MM.1S (cell line): ENCODE results near the gene TMPRSS6.

Source experiments
- DNase-seq: peaks from one replicate; pipeline ENCODE4 v3.0.0-alpha.2; 2015
- H2AFZ ChIP-seq: fragments of 300-600 bp; sonication (generic); 2 replicates; pipeline ENCODE4 v1.6.0; 2016; ENCODE audit warnings: antibody characterized with exemption, low read length
- H3F3A ChIP-seq: fragments of 300-600 bp; sonication (generic); 2 replicates; pipeline ENCODE4 v1.6.1; 2016; ENCODE audit warnings: mild to moderate bottlenecking, antibody characterized with exemption, low read length, moderate library complexity, mixed read lengths; ENCODE audit not compliant: insufficient read depth
- H3K27ac ChIP-seq: fragments of 300-600 bp; sonication (generic); 2 replicates; pipeline ENCODE4 v1.5.1; 2016; ENCODE audit warnings: mild to moderate bottlenecking, low read length
- H3K27me3 ChIP-seq: fragments of 300-600 bp; sonication (generic); replicated peaks from 2 replicates; pipeline ENCODE4 v1.6.0; 2016; ENCODE audit warnings: low read length; ENCODE audit not compliant: insufficient read depth
- H3K36me3 ChIP-seq: fragments of 300-600 bp; sonication (generic); replicated peaks from 2 replicates; pipeline ENCODE4 v1.6.1; 2016; ENCODE audit warnings: mild to moderate bottlenecking, low read length, mixed read lengths; ENCODE audit not compliant: insufficient read depth
- H3K4me1 ChIP-seq: fragments of 300-600 bp; sonication (generic); 2 replicates; pipeline ENCODE4 v1.6.1; 2016; ENCODE audit warnings: low read length, mixed read lengths
- H3K4me2 ChIP-seq: fragments of 300-600 bp; sonication (generic); 2 replicates; pipeline ENCODE4 v1.6.0; 2016; ENCODE audit warnings: low read depth, low read length
- H3K4me3 ChIP-seq: fragments of 300-600 bp; sonication (generic); 2 replicates; pipeline ENCODE4 v1.5.1; 2016; ENCODE audit warnings: low read length, mixed read lengths
- H3K79me2 ChIP-seq: fragments of 300-600 bp; sonication (generic); 2 replicates; pipeline ENCODE4 v1.6.1; 2016; ENCODE audit warnings: mixed run types, low read length, mixed read lengths
- H3K9ac ChIP-seq: fragments of 300-600 bp; sonication (generic); 2 replicates; pipeline ENCODE4 v1.6.1; 2016; ENCODE audit warnings: low read length, mixed read lengths
- H3K9me2 ChIP-seq: fragments of 300-600 bp; sonication (generic); replicated peaks from 2 replicates; pipeline ENCODE4 v1.6.1; 2016; ENCODE audit warnings: mild to moderate bottlenecking, low read length, mixed read lengths; ENCODE audit not compliant: insufficient read depth
- H3K9me3 ChIP-seq: fragments of 300-600 bp; sonication (generic); replicated peaks from 2 replicates; pipeline ENCODE4 v1.6.1; 2016; ENCODE audit warnings: mild to moderate bottlenecking, low read length, mixed read lengths; ENCODE audit not compliant: insufficient read depth
- H4K20me1 ChIP-seq: fragments of 300-600 bp; sonication (generic); 2 replicates; pipeline ENCODE4 v1.6.1; 2016; ENCODE audit warnings: mild to moderate bottlenecking, low read length, moderate library complexity, mixed read lengths; ENCODE audit not compliant: insufficient read depth
- EZH2 ChIP-seq: fragments of 300-600 bp; sonication (generic); optimal IDR thresholded peaks from 2 replicates; pipeline ENCODE3; 2017; ENCODE audit warnings: low read depth, mild to moderate bottlenecking, antibody characterized with exemption, low read length, mixed read lengths
- EZH2phosphoT487 ChIP-seq: fragments of 300-600 bp; sonication (generic); IDR thresholded peaks from 2 replicates; pipeline ENCODE4 v1.6.1; 2018; ENCODE audit warnings: antibody characterized with exemption, low read length
- TF ChIP-seq, protein P1 (sequence below): fragments of 300-600 bp; sonication (generic); IDR thresholded peaks from 2 replicates; pipeline ENCODE4 v1.5.1; 2016; ENCODE audit warnings: antibody characterized with exemption, low read length, mixed read lengths

The TMPRSS6 gene

DNA sequence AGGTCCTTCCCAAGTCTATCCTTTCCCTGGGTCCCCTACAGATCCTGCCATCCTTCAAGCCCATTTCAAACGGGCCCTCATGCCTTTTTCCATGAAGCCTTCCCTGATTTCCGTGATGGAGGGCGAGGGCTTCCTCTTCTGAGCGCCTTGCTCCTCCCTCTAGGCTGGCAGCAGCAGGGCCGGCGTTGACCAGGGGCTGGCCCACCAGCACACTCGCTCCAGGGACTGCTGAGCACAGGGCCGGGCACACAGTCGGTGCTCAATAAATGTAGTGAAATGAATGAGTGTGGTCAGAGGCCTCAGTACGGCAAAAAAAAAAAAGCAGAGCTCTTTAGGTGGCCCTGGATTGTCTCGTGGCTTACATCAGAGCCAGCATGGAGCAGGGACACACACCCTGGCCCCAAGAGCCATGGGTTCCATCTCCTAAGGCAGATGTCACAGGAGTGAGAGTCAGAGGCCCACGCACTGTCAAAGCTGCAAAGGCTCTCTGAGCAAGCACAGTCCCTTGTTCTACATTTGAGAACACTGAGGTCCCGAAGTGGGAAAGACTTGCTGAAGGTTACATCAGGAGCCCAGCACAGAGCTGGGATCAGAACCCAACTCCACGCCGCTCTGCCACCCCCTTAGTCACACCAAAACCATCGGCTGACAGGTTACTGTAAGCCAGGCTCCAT lies 37.1 kb upstream of the TMPRSS6 start:
- H3K9me3 ChIP-seq, result no peaks in the 10 kb centered on the region
- H3K4me1 ChIP-seq, result no peaks in the 10 kb centered on the region
- H3K9ac ChIP-seq, result no peak overlapping the region
- peaks cover 81% of the 10 kb centered on the region for H3K27me3 ChIP-seq
- no peaks in the 10 kb centered on the region for H3F3A ChIP-seq
- no peak for DNase-seq
- no peaks in the 10 kb centered on the region for H4K20me1 ChIP-seq
- H3K27ac ChIP-seq, result no peak overlapping the region
- H3K4me2 ChIP-seq, result no peak overlapping the region
- no peak overlapping the region for H2AFZ ChIP-seq
- H3K79me2 ChIP-seq, result no peaks in the 10 kb centered on the region
- no peaks in the 10 kb centered on the region for H3K36me3 ChIP-seq
- TF ChIP-seq EZH2phosphoT487 (no peak), EZH2 (no peak)
- TF ChIP-seq, protein P1, sequence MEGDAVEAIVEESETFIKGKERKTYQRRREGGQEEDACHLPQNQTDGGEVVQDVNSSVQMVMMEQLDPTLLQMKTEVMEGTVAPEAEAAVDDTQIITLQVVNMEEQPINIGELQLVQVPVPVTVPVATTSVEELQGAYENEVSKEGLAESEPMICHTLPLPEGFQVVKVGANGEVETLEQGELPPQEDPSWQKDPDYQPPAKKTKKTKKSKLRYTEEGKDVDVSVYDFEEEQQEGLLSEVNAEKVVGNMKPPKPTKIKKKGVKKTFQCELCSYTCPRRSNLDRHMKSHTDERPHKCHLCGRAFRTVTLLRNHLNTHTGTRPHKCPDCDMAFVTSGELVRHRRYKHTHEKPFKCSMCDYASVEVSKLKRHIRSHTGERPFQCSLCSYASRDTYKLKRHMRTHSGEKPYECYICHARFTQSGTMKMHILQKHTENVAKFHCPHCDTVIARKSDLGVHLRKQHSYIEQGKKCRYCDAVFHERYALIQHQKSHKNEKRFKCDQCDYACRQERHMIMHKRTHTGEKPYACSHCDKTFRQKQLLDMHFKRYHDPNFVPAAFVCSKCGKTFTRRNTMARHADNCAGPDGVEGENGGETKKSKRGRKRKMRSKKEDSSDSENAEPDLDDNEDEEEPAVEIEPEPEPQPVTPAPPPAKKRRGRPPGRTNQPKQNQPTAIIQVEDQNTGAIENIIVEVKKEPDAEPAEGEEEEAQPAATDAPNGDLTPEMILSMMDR, result no peak
- no peak overlapping the region for H3K4me3 ChIP-seq
- H3K9me2 ChIP-seq, result no peaks in the 10 kb centered on the region

DNA sequence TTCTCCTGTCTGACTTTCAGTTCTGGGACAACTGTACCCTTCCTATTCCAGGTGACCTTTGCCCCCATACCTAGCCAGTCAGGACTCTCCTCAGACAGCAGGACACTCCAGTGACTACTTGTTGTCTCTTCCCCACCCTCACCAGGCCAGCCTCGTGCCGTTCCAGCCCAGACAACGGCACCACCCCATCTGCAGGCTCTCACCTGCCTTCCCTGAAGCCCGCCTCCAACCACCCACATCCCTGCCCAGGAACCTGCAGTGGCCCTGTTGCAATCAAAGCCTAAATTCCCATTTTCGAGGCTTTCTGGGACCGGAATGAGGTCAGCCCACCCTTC lies 36.5 kb upstream of the TMPRSS6 start:
- H3K9ac ChIP-seq, result no peak overlapping the region

DNA sequence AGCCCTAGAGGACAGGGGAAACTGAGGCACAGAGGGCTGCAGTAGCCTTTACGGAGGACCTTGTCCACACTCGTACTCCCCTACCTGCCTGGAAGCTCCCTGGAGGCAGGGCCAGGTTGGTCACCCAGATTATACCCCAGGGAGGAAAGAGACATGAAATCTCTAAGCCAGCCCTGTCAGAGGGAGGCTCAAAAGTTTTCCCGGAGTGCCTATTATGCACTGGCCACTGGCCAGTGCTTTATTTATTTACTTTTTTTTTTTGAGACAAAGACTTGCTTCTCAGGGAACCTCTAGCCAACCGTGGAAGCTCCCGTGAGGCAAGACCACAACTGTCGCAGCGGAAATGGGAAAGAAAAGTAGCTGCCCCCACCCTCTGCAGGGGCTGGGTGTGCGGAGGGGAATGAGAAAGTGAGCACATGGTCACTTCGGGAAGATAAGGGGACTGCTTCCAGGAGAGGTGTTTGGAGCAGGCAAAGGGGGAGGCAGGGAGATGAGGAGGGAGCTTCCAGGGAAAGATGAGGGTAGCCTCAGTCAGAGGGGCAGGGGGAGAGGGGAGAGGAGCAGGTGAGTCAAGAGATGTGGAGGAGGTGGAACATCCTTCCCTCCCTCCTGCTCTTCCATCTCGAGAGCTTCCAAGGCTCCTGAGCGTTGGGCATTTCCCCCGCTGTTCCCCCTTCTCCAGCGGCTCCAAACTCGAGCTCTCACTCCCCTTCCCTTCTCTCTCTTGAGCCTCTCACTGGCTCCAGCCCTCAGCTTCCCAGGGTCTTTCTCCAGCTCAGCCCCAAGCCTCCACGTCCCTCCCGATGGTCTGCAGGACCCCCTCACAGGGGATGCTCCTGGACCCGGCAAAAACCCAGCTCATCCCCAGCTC lies 35.9 kb upstream of the TMPRSS6 start:
- H3K36me3 ChIP-seq, result no peaks in the 10 kb centered on the region
- no peaks in the 10 kb centered on the region for H3K4me1 ChIP-seq
- TF ChIP-seq EZH2phosphoT487 (no peak), EZH2 (no peak)
- TF ChIP-seq, protein P1, result no peak
- no peak overlapping the region for H3K4me3 ChIP-seq
- no peak overlapping the region for H2AFZ ChIP-seq
- H3F3A ChIP-seq, result no peaks in the 10 kb centered on the region
- H4K20me1 ChIP-seq, result no peaks in the 10 kb centered on the region
- no peak overlapping the region for H3K4me2 ChIP-seq
- DNase-seq, result no peak
- no peaks in the 10 kb centered on the region for H3K79me2 ChIP-seq
- H3K27ac ChIP-seq, result no peak overlapping the region
- no peaks in the 10 kb centered on the region for H3K9me3 ChIP-seq
- peaks cover 85% of the 10 kb centered on the region for H3K27me3 ChIP-seq
- no peak overlapping the region for H3K9ac ChIP-seq
- no peaks in the 10 kb centered on the region for H3K9me2 ChIP-seq

More for the DNA sequence above, 36.5 kb upstream of the TMPRSS6 start:
- Histone ChIP-seq H2AFZ (no peak overlapping the region), H3F3A (no peaks in the 10 kb centered on the region), H3K79me2 (no peaks in the 10 kb centered on the region), H3K36me3 (no peaks in the 10 kb centered on the region), H4K20me1 (no peaks in the 10 kb centered on the region), H3K27ac (no peak overlapping the region), H3K9me2 (no peaks in the 10 kb centered on the region), H3K4me3 (no peak overlapping the region), H3K4me2 (no peak overlapping the region), H3K4me1 (no peaks in the 10 kb centered on the region), H3K9me3 (no peaks in the 10 kb centered on the region), H3K27me3 (peaks cover 81% of the 10 kb centered on the region)
- no peak for DNase-seq
- TF ChIP-seq, protein P1, result no peak
- TF ChIP-seq EZH2 (no peak), EZH2phosphoT487 (no peak)
